Stimulated activated naive CD4-positive, alpha-beta T cell (primary cell): ENCODE results near the gene KCNMA1.
A peak's percentile ranks its signal among the peaks of the same experiment; 100 is the strongest.

Source experiments
- DNase-seq, 6 experiments: peaks; one replicate each; lab custom pipeline; 2025; lab: John Stamatoyannopoulos, UW

KCNMA1 gene

DNA sequence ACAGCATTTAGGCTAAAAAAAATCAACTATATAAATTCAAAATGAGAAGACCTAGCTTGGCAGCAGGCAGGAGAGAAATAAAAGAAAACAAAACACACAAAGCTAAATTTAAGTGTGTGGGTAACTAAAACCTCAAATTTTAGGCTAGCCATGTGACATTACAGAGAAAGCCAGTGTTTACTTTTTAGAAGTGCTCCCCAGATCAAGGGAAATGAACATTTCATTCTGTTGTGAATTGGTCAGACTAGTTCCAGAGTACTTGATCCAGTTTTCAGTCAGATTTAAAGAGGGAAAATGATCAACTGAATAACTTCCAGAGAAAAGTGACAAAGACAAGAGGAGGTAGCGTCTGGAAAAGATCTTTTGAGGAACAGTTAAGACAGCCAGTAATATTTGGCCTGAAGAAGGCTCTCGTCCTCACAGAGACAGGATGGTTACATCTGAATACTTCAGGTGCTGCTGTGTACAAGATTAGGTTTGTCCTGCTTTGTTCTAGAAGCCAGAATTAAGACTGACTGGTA is 563.4 kb downstream of the KCNMA1 start:
- no peak for DNase-seq

DNA sequence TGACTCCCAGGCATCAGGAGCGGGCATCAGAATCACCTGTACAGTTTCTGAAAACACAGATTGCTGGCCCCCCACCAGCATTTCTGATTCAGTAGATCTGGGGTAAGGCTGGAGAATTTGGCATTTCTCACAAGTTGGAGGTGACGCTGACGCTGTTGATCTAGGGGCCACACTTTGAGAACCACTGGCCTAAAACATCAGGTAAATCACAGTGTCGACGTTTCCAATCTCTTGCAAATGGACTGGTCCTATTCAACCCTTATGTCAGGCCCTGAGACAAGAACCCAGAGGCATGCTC is 564.0 kb downstream of the KCNMA1 start:
- no peak for DNase-seq

DNA sequence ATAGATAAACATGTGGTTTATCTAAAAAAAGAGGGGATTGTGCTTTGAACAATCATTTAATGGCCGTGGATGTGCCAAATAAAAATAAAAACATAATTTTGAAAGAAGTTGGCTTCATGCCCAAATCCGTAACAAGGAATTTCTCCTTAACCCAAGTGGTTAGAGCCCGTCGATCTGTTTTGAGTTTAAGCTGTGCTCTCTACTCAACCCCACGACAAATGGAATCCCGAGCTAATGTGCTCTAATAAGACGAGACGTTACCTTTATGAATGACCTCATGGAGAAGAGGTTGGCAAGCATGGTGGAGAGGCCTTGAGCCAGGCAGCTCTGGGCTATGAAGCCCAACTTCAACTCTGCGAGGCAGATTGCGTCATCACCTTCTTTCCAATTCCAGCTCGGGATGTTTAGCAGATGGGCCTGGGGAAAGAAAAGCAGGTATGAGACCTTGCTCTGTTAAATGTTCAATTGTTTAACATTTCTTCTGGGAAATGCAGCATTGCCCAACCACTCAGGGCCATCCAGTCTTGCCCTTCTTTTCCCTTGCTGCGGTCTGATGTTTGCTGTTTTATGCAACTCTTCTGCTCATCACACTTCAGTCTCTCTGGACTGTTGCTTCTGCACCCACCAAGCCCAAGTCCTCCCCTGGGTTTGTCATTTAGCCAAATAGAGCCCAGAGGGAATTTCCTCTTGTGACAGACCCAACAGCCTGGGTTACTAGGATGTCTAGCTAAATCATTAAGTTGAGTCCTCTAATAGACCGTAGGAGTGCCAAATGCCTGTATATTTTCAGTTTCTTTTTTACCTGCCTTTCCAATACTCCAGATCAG is 564.6 kb downstream of the KCNMA1 start:
- no peak for DNase-seq

DNA sequence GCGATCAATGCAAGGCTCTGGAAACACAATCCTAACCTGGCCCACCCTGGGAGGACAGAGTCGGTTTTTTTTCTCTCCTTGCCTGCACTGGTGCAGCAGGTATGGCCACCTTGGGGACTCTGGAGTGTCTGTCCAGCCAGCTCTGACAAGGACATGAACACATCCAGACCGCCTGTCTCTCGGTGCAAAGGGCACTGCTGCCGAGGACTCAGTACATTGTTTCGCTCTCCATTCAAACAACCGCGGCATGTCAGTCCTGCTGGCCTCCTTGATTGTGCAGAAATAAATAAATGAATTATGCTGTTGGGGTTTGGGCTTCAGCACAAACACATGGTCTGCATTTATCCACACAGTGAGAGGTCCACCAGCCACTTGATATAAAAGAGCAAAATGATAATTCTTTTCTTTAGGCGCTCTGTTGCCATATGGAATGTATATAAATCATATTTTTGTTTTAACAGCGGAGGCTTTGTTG is 565.2 kb downstream of the KCNMA1 start:
- no peak for DNase-seq

DNA sequence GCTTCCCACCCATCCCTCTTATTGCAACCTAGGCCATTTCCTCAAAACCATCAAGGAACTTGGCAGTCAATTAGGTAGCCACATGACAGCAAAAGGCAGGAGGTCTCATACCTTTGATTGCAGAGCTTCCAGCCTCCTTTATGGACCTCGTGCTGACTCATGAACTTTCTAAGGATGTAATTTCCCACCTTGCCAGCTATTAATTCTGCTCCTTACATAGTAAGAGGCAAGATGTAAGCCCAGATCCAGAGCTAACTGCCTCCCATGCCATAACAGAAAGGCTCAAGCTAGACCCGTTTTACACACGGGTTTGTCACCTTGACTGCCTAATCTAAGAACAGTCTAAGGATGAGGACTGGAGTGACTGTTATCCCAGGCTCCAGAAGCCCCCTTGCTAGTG is 565.7 kb downstream of the KCNMA1 start:
- no peak for DNase-seq

DNA sequence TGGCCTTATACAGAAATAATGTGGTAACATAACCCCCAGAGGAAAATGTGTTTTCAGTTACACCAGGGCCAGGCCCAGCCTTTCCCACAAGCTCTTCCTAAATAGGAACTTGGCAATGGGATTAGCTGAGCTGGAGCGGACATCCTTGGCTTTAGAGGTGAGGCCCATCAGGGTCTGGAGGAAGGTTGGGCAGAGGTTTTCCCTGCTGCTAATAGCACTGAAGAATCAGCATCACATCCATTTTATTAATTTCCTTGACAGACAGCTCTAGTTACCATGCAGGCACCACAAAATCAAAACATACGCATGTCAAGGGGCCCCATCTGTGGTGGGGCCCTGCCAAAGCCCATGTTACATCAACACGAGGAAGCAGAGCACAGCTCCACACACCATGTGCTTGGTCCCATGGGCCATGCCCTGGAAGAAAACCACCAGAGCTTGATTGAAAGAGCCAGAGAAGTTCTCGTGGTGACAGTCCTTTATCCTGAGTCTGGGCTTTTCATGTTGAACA is 566.6 kb downstream of the KCNMA1 start:
- DNase-seq, result no peak

DNA sequence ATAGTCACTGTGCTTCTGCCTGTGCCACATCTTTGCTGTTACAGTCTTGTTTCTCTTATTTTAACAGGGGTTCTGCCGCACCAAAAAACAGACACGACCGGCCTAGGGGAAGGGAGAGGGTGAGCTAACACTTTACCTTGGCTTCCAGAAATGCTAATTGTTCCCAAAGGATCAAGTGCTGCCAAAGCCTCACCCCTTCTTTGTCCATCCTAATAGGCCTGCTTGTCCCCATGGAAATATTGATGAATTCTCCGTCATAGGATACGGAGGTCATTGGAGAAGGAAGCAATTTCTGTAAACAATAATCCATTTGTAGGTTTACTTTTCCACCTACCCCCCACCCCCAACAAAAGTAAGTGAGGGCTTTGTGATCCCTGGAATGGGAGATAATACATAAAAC is 567.3 kb downstream of the KCNMA1 start:
- no peak for DNase-seq

DNA sequence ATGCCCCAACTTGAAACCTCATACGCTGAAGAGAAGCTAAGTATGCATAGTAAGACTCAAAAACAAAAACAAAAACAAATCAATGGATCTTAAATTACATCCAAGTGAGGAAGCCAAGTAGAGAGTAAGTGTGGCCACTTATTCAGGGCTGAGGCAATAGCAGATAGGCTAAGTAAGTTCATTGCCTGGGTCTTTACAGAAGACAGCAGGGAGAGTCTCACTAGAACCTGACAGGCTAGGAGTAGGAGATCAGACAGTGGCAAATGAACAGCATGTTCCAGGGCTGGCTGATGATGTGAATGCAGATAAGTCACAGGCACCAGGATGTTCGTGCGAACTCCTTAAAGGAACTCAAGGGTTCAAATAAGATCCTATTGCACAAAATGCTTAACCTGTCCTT is 568.6 kb downstream of the KCNMA1 start:
- DNase-seq, result no peak

DNA sequence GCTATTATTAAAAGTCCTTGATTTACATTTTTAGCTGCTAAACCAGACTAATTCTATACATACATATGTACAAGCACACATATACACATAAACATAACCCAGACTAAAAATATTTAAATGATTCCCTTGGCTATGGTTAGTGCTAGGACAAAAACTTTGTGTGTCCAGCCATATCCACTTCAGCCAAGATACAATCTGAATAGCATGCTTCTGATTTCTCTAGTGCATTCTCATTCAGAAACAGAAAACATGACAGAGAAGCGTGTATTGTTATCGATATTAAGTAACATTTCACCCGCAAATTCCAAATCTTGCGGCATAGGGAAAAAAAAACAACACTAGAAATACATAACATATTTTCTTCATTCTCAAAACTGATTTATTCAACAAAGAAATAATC is 569.3 kb downstream of the KCNMA1 start:
- DNase-seq, result no peak

DNA sequence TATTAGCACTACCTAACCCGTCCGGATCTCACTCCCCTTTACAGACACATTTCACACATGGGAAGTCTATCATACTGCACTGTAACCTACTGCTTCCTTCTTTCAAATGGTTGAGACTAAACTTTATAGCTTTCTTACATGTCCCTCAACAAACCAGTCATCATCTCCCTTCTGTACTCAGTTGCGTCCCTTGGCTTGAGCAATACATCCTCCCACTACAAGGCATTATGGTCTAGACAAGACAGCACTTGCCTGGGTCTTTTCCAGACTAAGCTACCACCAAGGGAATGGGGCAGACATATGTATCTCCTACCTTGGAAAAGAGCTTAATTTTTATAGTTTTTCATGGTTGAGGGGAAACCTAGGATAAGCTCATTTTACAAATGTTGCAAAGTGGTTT is 575.2 kb downstream of the KCNMA1 start:
- DNase-seq, result no peak

DNA sequence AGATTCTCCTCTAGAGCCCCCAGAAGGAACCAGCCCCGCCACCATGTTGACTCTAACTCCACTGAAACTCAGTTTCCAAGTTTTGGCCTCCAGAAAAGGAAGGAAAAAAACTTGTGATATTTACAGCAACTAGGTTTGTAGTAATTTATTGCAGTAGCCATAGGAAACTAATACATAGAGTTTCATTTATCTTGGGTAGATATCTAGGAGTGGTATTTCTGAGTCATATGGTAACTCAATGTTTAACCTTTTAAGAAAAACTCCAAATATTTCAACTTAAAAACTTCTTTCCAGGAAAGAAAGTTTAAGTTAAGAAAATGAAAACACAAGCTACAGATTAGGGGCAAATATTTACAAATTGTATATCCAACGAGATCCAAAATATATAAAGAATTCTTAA is 576.7 kb downstream of the KCNMA1 start:
- no peak for DNase-seq

DNA sequence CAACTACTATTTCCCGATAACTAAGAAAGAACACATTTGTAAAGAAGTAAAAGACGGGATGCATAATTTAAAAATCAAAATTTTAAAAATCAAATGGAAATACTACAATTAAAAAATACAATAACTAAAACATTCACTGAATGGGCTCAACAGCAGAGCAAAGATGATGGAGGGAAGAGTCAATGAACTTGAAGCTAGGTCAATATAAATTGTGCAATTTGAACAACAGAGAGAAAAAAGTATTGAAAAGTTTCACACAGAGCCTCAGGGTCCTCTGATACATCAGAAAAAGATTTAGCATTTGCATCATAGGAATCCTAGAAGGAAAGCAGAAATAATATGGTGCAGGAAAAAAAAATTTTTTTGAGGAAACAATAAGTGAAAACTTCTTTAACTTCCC is 581.0 kb downstream of the KCNMA1 start:
- DNase-seq, result no peak

DNA sequence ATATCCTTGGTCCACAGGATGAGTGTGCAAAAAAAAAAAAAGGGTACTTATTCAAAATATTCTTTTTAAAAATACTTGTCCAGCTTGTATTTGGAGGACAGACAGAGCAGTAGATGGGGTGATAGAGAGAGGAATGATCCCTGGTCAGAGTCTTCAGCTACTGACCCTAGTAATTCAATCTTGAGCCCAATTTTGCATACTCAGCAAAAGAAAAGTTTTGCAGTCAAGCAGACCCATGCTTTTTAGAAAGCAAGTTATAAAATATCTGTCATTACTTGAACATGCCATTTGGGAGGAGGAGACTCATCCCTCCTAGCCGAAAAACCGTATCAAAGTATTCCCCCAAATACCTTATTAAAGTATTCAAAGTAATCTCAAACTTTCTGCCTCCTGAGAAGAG is 585.0 kb downstream of the KCNMA1 start:
- no peak for DNase-seq

DNA sequence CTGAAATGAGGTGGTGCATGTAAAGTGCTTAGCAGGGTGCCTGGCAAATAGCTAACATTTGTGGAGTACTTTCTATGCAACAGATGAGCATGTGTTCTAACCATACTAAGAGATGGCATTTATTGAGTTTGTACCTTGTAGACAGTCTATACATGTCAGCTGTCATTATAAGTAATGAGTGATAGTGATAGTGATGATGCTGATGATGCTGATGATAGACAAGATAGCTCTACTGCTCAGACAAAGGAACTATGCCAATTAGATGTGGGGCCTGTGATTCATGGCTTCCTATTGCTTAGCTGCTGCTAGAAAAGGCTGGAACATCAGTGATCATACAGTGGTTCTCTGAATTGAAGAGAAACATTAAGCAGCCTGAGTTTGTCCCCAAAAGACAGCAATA is 585.8 kb downstream of the KCNMA1 start:
- DNase-seq, result no peak

DNA sequence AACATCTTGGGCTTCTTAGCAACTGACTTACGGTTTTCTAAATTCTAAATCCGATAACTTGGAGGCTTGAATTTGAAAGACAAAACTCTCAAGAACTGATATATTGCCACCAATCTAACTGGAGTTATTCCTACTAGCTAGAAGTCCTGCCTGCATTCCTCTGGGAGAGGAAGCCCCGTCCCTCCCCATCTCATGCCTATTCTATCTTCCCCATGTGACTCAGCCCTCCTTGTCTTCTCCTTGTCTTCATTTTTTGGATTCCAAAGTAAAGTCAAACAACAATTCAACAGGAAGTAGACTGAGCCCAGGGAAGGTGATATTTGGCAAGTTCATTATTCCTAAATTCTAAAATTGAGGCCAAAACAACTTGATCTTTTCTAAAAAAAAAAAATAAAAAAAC is 587.7 kb downstream of the KCNMA1 start:
- no peak for DNase-seq

DNA sequence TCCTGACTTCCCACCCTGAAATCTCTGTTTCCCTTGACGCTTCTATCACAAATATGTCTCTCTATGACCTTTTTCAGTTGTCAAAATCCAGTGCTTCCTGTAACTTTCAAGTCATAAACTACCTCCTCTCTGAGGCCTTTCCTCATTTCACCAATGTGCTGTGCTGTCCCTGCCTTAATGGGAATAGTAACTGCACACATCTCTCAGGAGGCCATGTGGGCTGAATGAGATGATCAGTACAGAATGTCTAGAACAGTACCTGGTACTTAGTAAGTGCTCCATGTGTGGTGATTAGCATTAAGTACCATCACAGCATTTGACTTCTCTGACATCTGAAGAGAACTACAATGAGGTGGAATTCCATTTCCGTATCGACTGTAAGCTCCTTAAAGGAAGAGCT is 588.5 kb downstream of the KCNMA1 start:
- DNase-seq, result no peak

DNA sequence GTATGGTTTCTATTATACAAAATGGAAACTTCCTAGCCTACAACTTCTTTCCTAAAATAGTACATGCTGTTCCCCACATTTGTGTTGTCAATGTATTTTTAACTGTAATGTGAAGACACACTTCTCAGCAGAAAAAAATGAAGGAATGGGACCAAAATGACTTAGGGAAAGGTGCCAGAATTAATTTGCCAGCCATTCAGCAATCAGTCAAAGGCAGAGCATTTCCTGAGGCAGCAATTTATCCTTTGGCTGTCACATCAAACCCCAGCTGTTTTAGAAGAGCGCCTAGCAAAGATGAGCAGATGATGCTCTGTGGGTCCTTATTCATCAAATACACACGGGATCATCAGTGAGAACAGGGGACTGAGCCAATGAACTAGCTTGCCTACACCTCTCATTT is 592.5 kb downstream of the KCNMA1 start:
- DNase-seq, result no peak

DNA sequence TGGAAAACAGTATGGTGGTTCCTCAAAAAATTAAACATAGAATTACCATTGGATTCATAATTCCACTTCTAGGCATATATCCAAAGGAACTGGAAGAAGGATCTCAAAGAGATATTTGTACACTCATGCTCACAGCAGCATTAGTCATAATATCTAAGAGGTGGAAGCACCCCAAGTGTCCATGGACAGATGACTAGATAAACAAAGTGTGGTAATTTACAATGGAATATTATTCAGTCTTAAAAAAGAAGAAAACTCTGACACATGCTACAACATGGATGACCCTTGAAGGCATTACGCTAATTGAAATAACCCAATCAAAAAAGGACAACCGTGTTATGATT is 594.2 kb downstream of the KCNMA1 start:
- DNase-seq, result no peak

DNA sequence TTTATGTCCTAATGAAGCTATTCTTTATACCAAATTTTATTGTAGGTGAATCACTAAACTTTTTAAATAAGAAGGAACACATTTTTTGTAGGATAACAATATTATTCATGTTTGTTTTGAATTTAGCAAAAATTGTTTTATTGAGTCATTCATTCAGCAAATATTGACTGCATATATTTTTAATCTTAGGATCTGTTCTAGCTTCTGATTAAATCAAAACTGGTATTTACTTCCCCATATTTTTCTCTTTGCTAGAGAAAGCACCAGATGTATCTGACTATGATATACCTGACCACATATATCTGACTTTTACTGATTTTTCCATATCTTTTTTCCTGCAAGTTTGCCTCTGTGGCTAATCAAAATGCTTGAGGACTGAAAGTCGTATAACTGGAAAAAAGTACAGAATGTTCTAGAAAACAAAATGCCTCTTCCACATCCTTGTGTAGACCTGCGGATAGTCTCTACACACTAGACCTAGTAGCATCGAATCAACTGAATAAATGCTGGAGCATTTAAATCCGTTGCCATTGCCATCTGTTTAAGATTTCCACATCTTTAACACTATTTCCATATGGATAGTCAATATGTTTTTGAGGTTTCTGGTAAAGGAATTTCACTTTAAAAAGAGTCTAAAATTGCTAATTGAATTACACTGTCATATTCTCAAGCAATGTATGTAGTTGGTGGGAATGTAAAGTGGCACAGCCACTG is 594.7 kb downstream of the KCNMA1 start:
- no peak for DNase-seq

DNA sequence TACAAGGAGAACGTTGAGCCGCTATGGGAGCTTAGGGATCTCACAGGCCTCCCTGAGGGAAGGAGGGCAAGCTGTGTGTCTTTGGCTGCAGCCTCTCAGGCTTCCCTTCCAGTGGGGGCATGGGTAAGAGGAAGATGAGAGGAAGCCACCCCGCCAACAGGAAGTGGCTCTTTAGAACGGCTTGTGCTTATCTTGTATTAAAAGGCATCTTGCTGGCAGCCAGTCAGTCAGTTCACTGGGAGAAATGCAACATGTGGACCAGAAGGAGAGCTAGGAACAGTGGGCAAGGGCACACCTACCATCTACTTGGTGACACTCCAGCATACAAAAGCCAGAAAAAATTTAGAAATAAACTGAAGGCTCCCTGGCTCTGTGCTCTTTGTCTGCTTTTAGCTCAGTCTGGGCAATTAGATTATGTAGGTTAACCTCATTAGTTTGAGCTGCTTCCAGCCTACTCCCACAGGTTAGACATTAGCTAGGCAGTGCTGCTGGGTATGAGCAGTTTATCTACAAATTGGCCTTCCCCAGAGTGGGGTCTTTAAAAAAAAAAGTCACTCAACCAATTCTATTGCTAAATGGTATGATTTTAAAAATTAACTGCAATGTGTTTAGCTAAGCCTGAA is 595.9 kb downstream of the KCNMA1 start:
- DNase-seq, result peak in 3 of 6 experiments; percentile 15 to 47 (median 40)

DNA sequence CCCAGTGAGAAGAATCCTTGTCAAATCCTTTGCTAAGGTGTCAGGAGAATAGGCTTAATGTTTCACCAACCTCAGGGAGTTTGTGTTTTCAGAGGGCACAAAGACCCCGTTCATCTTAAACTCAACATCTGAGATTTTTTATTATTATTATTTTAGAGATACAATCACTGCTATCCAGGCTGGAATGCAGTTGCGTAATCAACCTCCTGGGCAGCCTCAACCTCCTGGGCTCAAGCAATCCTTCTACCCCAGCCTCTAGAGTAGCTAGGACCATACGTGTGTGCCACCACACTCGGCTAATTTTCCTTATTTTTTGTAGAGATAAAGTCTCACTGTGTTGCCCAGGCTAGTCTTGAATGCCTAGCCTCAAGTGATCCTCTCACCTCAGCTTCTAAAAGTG is 599.2 kb downstream of the KCNMA1 start:
- DNase-seq, result no peak

DNA sequence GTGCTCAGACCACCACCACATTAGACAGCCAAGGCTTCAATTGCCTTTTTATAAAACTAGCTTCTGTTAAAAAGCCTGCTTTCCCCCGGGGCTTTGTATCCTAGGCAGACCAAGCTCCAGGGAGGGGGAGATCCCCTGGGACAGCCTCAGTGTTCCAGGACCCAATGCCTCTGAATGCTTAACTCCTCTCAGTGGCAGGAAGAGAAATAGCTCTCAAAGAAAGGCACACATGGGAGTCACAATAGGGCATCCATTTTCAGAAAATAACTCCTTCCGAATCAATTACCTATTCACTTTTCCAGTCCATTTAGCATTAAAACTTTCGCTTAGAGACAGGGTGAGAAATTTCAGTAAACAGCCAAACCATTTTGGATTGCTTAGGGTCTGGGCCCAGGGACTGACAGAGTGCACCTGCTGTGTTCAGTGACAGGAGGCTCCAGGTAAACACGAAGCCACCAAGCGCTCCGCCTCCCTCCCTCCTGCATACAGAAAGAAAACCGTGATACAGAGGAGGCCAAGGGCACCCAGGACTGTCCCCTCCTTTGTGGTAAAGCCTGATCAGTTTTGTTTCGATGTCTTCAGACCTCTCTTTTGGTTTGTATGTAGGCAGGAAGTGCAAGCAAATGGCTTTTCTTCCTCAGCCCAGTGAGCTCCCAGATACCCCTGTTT is 599.7 kb downstream of the KCNMA1 start:
- DNase-seq, result no peak
